Measurements from ENCODE around the gene ISG15. TPM values are rescaled to one million over a fixed set of nuclear protein-coding genes. Genes with fewer than 3 reads are reported as not detected.

Gene ISG15
- total and polyA plus RNA-seq, 9 of the 15 experiments (the other 6 are each of a cell fraction or from before 2014, with no cell fraction given) = 0.40 to 58.3 (median 12.2) TPM

DNA sequence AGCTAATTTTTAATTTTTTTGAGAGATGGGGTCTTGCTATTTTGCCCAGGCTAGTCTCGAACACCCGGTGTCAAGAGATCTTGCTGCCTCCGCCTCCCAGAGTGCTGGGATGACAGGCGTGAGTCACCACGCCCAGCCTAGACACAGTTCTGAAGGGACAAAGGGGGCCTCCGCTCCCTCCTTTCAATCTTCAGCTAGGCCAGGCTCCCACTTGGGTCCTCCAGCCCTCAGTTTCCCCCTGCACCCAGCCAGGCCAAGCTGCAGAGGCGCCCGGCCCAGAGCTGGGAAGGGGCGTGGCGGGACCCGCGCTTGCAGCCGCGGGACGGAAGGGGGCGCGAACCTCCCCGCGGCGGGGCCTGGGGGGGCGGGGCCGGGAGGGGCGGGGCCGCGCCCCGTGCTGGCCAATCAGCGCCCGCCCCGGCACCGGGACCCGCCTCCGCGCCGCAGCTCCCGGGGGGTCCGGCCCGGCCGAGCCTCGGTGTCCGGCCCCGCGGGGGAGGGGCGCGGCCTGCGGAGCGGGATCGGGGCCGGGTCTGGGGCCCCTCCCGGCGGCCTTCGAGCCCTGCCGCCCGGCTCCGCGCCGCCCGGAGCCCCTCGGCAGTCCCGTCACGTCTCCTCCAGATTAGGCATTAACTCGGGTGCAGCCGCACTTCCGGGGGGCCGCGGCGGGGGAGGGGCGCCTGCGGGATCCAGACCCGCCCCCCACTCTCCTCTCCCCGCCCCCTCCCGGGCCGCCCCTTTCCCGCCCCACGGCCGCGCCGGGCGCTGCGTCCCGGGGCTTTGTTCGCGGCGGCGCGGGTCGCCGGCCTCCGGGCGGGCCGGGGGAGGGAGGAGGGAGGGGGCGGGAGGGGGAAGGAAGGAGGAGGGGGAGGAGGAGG is 6.1 kb downstream of the ISG15 start (continued):
- no peak for TF ChIP-seq RREB1 (CRISPR knock-in tag; IDR thresholded peaks at IDR 0.05)
- TF ChIP-seq NR4A1 (CRISPR knock-in tag; IDR thresholded peaks at IDR 0.05) = no peak
- TF ChIP-seq NR4A1 (tag; IDR thresholded peaks at IDR 0.05) = no peak
- no peak for TF ChIP-seq ZNF644 (tag; IDR thresholded peaks at IDR 0.05; ENCODE audit: low read depth)
- no peak for TF ChIP-seq DMBX1 (CRISPR knock-in tag; IDR thresholded peaks at IDR 0.05; ENCODE audit: borderline replicate concordance)
- no peak for TF ChIP-seq ZSCAN32 (CRISPR knock-in tag; IDR thresholded peaks at IDR 0.05)
- TF ChIP-seq POLR2AphosphoS2 (IDR thresholded peaks at IDR 0.05; ENCODE audit: low read length) = no peak
- TF ChIP-seq ZNF512 (tag; IDR thresholded peaks at IDR 0.05) = no peak
- TF ChIP-seq MAZ (CRISPR knock-in tag; conservative IDR thresholded peaks at IDR 0.05 in 1 of 2, IDR thresholded peaks at IDR 0.05 in 1 of 2) = peak; percentile 53 to 71; a peak in 2 of 4 replicates
- TF ChIP-seq ZNF311 (CRISPR knock-in tag; IDR thresholded peaks at IDR 0.05) = no peak
- peak; percentile 65; the same call in 1 of the 2 replicates for TF ChIP-seq PHF8 (IDR thresholded peaks at IDR 0.05; ENCODE audit: borderline replicate concordance, low read length)
- no peak for TF ChIP-seq ZFP91 (CRISPR knock-in tag; IDR thresholded peaks at IDR 0.05)
